Activated CD8-positive, alpha-beta T cell treated with anti-CD3 and anti-CD28 coated beads for 36 hours (primary cell): ENCODE measurements around the gene ACOT9. TPM values are rescaled to one million over a fixed set of nuclear protein-coding genes. Genes with fewer than 3 reads are reported as not detected.

Experiments
- ATAC-seq: fragments of 200-7000 bp; cut with Tn5 transposase; one replicate; pipeline ENCODE4 v1.10.0; 2021; ENCODE audit warnings: mild to moderate bottlenecking, moderate library complexity
- CTCF ChIA-PET: fragments of 350-600 bp; sonication (Branson Sonifier 250); formaldehyde crosslinking; loops from one replicate; lab custom pipeline; 2021; ENCODE audit warnings: antibody characterized with exemption; lab: Charles Lee
- POLR2A ChIA-PET: fragments of 350-600 bp; sonication (Branson Sonifier 250); formaldehyde crosslinking; loops from one replicate; lab custom pipeline; 2021; ENCODE audit warnings: antibody characterized with exemption; lab: Charles Lee
- DNase-seq: peaks from one replicate; pipeline ENCODE4 v3.0.0-alpha.2; 2020
- H3K27ac Mint-ChIP-seq: one replicate; pipeline ENCODE4 v1.8.0; 2021; ENCODE audit warnings: mild to moderate bottlenecking, mixed read lengths
- H3K27me3 Mint-ChIP-seq: one replicate; pipeline ENCODE4 v1.8.0; 2021; ENCODE audit warnings: mixed read lengths
- H3K36me3 Mint-ChIP-seq: one replicate; pipeline ENCODE4 v1.8.0; 2021; ENCODE audit warnings: low read depth, mixed read lengths
- H3K4me1 Mint-ChIP-seq: one replicate; pipeline ENCODE4 v1.8.0; 2021; ENCODE audit warnings: low read depth, mixed read lengths
- H3K4me3 Mint-ChIP-seq: one replicate; pipeline ENCODE4 v1.8.0; 2021; ENCODE audit warnings: mild to moderate bottlenecking, moderate library complexity, mixed read lengths
- H3K9me3 Mint-ChIP-seq: one replicate; pipeline ENCODE4 v1.8.0; 2021; ENCODE audit warnings: mixed read lengths
- CTCF ChIP-seq: fragments of 200-600 bp; IDR thresholded peaks from one replicate; pipeline ENCODE4 v1.8.0; 2022; ENCODE audit warnings: antibody characterized with exemption, mild to moderate bottlenecking
- intact Hi-C: fragments of 100-400 bp; cut with micrococcal nuclease; formaldehyde crosslinking; loops from one replicate; pipeline ENCODE4 v1.10.0; 2022
- total RNA-seq, 2 experiments: library from RNA; stranded (reverse); gene quantifications; one replicate each; pipeline ENCODE4 v1.2.3, GENCODE V29; 2021

The ACOT9 gene
- total RNA-seq, 2 experiments from 2014 or later = 28.1 to 28.3 TPM

GRCh38 chrX:23673108-23673507 is 70.0 kb downstream of the ACOT9 start:
- DNase-seq = no peak
- Mint-ChIP-seq H3K36me3 (peaks cover 19% of the 10 kb centered on the region), H3K27ac (no peak overlapping the region), H3K9me3 (no peaks in the 10 kb centered on the region), H3K27me3 (no peaks in the 10 kb centered on the region), H3K4me3 (no peak overlapping the region), H3K4me1 (peaks cover 12% of the 10 kb centered on the region)
- ChIA-PET CTCF (interaction anchor here (0.6 kb wide), 1 partner anchor 215 kb away, joined by 4 read pairs; no protein-coding TSS in a partner anchor), POLR2A (interaction anchor here (1.1 to 1.3 kb wide), 2 partner anchors 9 to 16 kb away, joined by 3 read pairs; no protein-coding TSS in a partner anchor)
- TF ChIP-seq CTCF = no peak
- intact Hi-C loops = no loop called here
- ATAC-seq = no peak

GRCh38 chrX:23670528-23670927 is 72.5 kb downstream of the ACOT9 start:
- DNase-seq = no peak
- Mint-ChIP-seq H3K4me3 (no peak overlapping the region), H3K36me3 (peaks cover 12% of the 10 kb centered on the region), H3K4me1 (peaks cover 15% of the 10 kb centered on the region), H3K9me3 (no peaks in the 10 kb centered on the region), H3K27me3 (no peaks in the 10 kb centered on the region), H3K27ac (no peak overlapping the region)
- no peak for ATAC-seq
- intact Hi-C loops = no loop called here
- ChIA-PET CTCF (no interaction called here), POLR2A (no interaction called here)
- TF ChIP-seq CTCF = no peak

- no peak for TF ChIP-seq CTCF
- POLR2A ChIA-PET = no interaction called here
- H3K27me3 Mint-ChIP-seq = no peaks in the 10 kb centered on the region
- H3K4me1 Mint-ChIP-seq = peaks cover 19% of the 10 kb centered on the region
- DNase-seq (no peak), ATAC-seq (no peak)
- H3K9me3 Mint-ChIP-seq = no peaks in the 10 kb centered on the region
- CTCF ChIA-PET = interaction anchor here (1.6 kb wide), 1 partner anchor 233 kb away, joined by 7 read pairs; no protein-coding TSS in a partner anchor
- intact Hi-C loops = no loop called here
- H3K4me3 Mint-ChIP-seq = peak overlapping the region; percentile 85
- H3K36me3 Mint-ChIP-seq = peaks cover 12% of the 10 kb centered on the region
- H3K27ac Mint-ChIP-seq = peak overlapping the region; percentile 96
These were observed 74.7 kb downstream of the ACOT9 start for GRCh38 chrX:23668335-23668734.

- H3K27ac Mint-ChIP-seq = peak within 1 kb of the TSS; percentile 96
These were observed 75.6 kb downstream of the ACOT9 start, which contains the start of gene PRDX4 for GRCh38 chrX:23667239-23668177. Gene PRDX4, plus strand, starts transcription at chrX:23667493. Its CDS starts 78 bp downstream, at chrX:23667571.

More at GRCh38 chrX:23667239-23668177, 75.6 kb downstream of the ACOT9 start, which contains the start of gene PRDX4:
- Mint-ChIP-seq H3K27me3 (no peaks in the 10 kb centered on the region), H3K4me1 (peaks cover 25% of the 10 kb centered on the region), H3K36me3 (peaks cover 12% of the 10 kb centered on the region), H3K4me3 (peak within 1 kb of the TSS; percentile 85), H3K9me3 (no peaks in the 10 kb centered on the region)
- DNase-seq = peak; percentile 83
- POLR2A ChIA-PET = interaction anchor here (1.5 kb wide), 1 partner anchor 115 kb away, joined by 5 read pairs; the partner anchor contains the start of gene SAT1
- CTCF ChIA-PET = interaction anchor here (1.6 kb wide), 1 partner anchor 234 kb away, joined by 7 read pairs; no protein-coding TSS in a partner anchor
- intact Hi-C loops = no loop called here
- TF ChIP-seq CTCF = no peak
- peak; percentile 80 for ATAC-seq
